Measurements from ENCODE around the gene TRPC4AP.

TRPC4AP gene

DNA sequence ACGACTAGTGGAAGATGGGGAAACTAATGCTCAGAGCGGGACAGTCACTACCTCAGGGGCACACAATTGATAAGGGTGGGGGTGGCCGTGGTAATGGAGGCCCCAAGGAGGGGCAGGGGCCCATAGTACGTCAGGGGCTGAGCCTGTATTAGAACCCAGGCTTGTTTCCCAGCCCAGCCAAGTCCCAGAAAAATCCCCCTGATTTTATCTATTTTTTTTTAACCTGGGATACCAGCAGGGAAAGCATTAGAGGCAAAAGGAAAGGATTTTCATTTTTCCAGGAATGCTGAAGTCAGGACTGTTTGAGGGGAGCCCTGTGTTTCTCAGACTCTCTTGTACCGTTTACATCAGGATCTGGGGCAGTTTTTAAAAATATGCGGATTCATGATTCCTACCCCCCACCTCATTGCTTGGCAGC lies 136.6 kb downstream of the TRPC4AP start:
- peak overlapping the region; percentile 86 for H3K4me3 ChIP-seq (ENCODE audit: low read length)
- DNase-seq (ENCODE audit: low read depth): no peak
- TF ChIP-seq, protein P1, sequence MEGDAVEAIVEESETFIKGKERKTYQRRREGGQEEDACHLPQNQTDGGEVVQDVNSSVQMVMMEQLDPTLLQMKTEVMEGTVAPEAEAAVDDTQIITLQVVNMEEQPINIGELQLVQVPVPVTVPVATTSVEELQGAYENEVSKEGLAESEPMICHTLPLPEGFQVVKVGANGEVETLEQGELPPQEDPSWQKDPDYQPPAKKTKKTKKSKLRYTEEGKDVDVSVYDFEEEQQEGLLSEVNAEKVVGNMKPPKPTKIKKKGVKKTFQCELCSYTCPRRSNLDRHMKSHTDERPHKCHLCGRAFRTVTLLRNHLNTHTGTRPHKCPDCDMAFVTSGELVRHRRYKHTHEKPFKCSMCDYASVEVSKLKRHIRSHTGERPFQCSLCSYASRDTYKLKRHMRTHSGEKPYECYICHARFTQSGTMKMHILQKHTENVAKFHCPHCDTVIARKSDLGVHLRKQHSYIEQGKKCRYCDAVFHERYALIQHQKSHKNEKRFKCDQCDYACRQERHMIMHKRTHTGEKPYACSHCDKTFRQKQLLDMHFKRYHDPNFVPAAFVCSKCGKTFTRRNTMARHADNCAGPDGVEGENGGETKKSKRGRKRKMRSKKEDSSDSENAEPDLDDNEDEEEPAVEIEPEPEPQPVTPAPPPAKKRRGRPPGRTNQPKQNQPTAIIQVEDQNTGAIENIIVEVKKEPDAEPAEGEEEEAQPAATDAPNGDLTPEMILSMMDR (IDR thresholded peaks at IDR 0.05; ENCODE audit: insufficient read depth, low read depth, low read length, missing control alignments): no peak

DNA sequence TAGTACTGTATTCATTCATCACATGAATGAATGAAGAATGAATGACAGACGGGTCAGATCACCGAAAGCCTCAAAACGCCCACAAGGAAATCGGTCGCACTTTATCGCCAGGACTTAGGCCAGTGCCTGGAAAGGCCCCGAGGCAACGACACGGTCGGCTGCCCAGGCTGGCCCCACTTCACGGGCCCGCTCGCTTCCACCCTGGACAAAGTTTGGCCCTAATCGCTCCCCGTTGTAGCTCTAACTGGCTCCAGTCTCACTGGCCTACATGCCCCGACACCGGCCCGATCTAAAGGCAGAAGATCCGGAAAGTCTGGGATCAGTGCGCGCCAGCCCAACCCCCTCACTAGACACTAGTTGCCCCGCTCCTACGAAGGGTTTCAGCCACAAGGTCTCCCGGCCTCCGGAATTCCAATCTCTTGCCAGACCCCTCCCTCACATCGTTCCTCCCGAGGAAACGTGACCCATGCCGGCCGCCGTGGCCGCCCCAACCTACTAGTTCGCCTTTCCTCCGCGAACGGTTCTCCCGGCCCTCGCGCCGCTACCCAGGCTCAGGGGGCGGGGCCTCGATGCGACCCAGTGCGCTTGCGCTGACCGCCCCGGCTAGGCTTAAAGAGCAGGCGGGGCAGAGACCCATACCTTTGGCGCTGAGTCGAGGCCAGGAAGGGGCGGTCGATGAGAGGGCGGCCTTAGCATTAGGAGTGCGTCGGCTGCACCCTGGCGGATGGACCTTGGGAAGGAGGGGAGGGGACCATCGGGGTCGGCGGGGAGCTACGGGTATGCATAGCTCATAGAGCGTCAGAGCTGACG lies 137.2 kb downstream of the TRPC4AP start, which contains the start of the genes GSS and MYH7B:
Gene GSS (minus strand): TSS at position 576 of the 810 bp plus-strand sequence. CDS start 3,954 bp downstream, outside the sequence.
Gene MYH7B (plus strand): TSS at position 638 of the 810 bp plus-strand sequence. CDS start 22,138 bp downstream, outside the sequence.
- TF ChIP-seq, protein P1 (IDR thresholded peaks at IDR 0.05; ENCODE audit: insufficient read depth, low read depth, low read length, missing control alignments): peak; percentile 41
- peak; percentile 95 for DNase-seq (ENCODE audit: low read depth)
- H3K4me3 ChIP-seq (ENCODE audit: low read length): peak within 1 kb of the TSS; percentile 86

DNA sequence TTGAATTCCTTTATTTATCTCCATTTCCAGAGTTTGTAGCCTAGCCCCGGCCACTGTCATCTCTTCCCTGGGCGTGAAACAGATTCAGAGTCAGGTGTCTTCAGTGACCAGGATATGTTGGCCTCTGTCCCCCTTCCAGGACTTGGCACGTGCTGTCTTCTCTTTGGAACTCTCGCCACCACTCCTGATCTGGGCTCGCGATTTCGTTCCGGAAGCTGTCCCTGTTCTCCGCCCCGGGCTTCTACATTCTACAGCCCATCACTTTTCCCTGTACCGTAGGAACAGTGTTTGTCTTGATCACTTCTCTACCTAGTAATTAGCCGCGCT lies 137.7 kb downstream of the TRPC4AP start:
- H3K4me3 ChIP-seq (ENCODE audit: low read length): peak overlapping the region; percentile 86
- TF ChIP-seq, protein P1 (IDR thresholded peaks at IDR 0.05; ENCODE audit: insufficient read depth, low read depth, low read length, missing control alignments): no peak
- peak; percentile 17 for DNase-seq (ENCODE audit: low read depth)

DNA sequence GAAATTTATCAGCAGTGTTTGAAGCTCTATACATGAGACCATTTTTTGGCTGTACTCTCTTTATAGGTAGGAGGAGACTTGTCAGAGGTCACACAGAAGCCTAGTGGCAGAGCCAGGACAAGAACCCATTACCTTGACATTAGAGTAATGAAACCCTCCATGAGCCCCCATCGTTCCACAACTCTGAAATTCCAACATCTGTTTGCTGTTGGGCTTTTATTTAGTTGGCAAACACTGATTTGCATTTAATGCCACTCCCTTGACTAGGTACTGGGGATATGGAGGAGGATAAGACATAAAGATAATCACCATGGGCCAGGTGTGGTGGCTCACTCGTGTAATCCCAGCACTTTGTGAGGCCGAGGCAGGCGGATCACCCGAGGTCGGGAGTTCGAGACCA lies 138.6 kb downstream of the TRPC4AP start:
- no peak for DNase-seq (ENCODE audit: low read depth)
- no peak overlapping the region for H3K4me3 ChIP-seq (ENCODE audit: low read length)
- TF ChIP-seq, protein P1 (IDR thresholded peaks at IDR 0.05; ENCODE audit: insufficient read depth, low read depth, low read length, missing control alignments): no peak

DNA sequence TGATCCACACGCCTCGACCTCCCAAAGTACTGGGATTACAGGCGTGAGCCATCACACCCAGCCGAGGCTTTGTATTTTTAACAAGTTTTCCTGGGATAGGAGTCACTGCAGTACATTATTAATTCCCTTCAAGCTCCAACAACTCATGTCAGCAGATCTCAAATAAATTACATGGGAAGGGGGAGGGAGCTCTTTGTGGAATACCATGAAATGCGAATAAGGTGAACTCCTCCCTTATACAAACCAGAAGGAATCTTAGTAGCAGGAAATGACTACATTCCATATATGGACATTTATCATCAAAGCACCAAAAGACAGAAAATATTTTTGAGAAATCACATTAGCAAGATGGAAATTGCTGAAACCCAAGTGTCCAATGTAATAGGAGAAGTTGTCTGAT lies 139.9 kb downstream of the TRPC4AP start:
- TF ChIP-seq, protein P1 (IDR thresholded peaks at IDR 0.05; ENCODE audit: insufficient read depth, low read depth, low read length, missing control alignments): no peak
- DNase-seq (ENCODE audit: low read depth): no peak
- no peak overlapping the region for H3K4me3 ChIP-seq (ENCODE audit: low read length)
